Measurements from ENCODE around the gene ERMP1.

Gene ERMP1

GRCh38 chr9:5854063-5854790 lies 21.3 kb upstream of the ERMP1 start:
- DNase-seq (ENCODE audit: extremely low read depth, low read depth): no peak
- no peak for TF ChIP-seq CTCF (IDR thresholded peaks at IDR 0.05; ENCODE audit: low read depth, low read length, missing control alignments)
- no peak overlapping the region for H3K4me3 ChIP-seq (replicated peaks; ENCODE audit: low read depth, low read length)

GRCh38 chr9:5853617-5854016 lies 20.7 kb upstream of the ERMP1 start:
- no peak for TF ChIP-seq CTCF (IDR thresholded peaks at IDR 0.05; ENCODE audit: low read depth, low read length, missing control alignments)
- DNase-seq (ENCODE audit: extremely low read depth, low read depth): no peak
- no peak overlapping the region for H3K4me3 ChIP-seq (replicated peaks; ENCODE audit: low read depth, low read length)

- DNase-seq (ENCODE audit: extremely low read depth, low read depth): no peak
- TF ChIP-seq CTCF (IDR thresholded peaks at IDR 0.05; ENCODE audit: low read depth, low read length, missing control alignments): no peak
Measured at GRCh38 chr9:5852987-5853386, 20.1 kb upstream of the ERMP1 start.

GRCh38 chr9:5851445-5851844 lies 18.5 kb upstream of the ERMP1 start:
- H3K4me3 ChIP-seq (replicated peaks; ENCODE audit: low read depth, low read length): no peak overlapping the region
- no peak for DNase-seq (ENCODE audit: extremely low read depth, low read depth)
- TF ChIP-seq CTCF (IDR thresholded peaks at IDR 0.05; ENCODE audit: low read depth, low read length, missing control alignments): no peak

More at GRCh38 chr9:5852987-5853386, 20.1 kb upstream of the ERMP1 start:
- no peak overlapping the region for H3K4me3 ChIP-seq (replicated peaks; ENCODE audit: low read depth, low read length)

- no peak for TF ChIP-seq CTCF (IDR thresholded peaks at IDR 0.05; ENCODE audit: low read depth, low read length, missing control alignments)
Measured at GRCh38 chr9:5850724-5851122, 17.8 kb upstream of the ERMP1 start.

GRCh38 chr9:5848372-5848882 lies 15.5 kb upstream of the ERMP1 start:
- DNase-seq (ENCODE audit: extremely low read depth, low read depth): no peak
- no peak for TF ChIP-seq CTCF (IDR thresholded peaks at IDR 0.05; ENCODE audit: low read depth, low read length, missing control alignments)
- H3K4me3 ChIP-seq (replicated peaks; ENCODE audit: low read depth, low read length): no peak overlapping the region

More at GRCh38 chr9:5850724-5851122, 17.8 kb upstream of the ERMP1 start:
- no peak overlapping the region for H3K4me3 ChIP-seq (replicated peaks; ENCODE audit: low read depth, low read length)
- no peak for DNase-seq (ENCODE audit: extremely low read depth, low read depth)
